ENCODE results near the gene KATNB1. TPM values are rescaled to one million over a fixed set of nuclear protein-coding genes. Genes with fewer than 3 reads are reported as not detected.
"Not testable (repeated sequence)": the region's sequence is repeated elsewhere in the genome, so short reads cannot be mapped to it uniquely, and the experiment has no call there.

The KATNB1 gene
- total RNA-seq, 1 experiment from 2014 or later = 60.4 TPM

- H3K4me3 Mint-ChIP-seq = no peak overlapping the region
- ChIA-PET CTCF (interaction anchor here (0.6 to 10.8 kb wide), 46 partner anchors 9 to 334 kb away, joined by 3 to 120 read pairs (median 5); partner anchors contain the start of genes CFAP20, KATNB1, USB1 and ZNF319), POLR2A (interaction anchor here (0.8 to 1.0 kb wide), 2 partner anchors 19 to 68 kb away, joined by 3 read pairs; no protein-coding TSS in a partner anchor)
- peak; percentile 50 for ATAC-seq
- TF ChIP-seq ETV6 (CRISPR knock-in tag; IDR thresholded peaks at IDR 0.05) (no peak), RORB (CRISPR knock-in tag; IDR thresholded peaks at IDR 0.05) (no peak), AR (CRISPR knock-in tag; IDR thresholded peaks at IDR 0.05) (no peak), NR3C1 (CRISPR knock-in tag; conservative IDR thresholded peaks at IDR 0.05; ENCODE audit: low read depth) (no peak), IRF1 (CRISPR knock-in tag; IDR thresholded peaks at IDR 0.05) (no peak), CBFB (CRISPR knock-in tag; IDR thresholded peaks at IDR 0.05; ENCODE audit: low read depth) (no peak), NFYB (CRISPR knock-in tag; conservative IDR thresholded peaks at IDR 0.05; ENCODE audit: low read depth) (no peak), RELA (CRISPR knock-in tag; IDR thresholded peaks at IDR 0.05; ENCODE audit: borderline replicate concordance) (no peak), TP53 (CRISPR knock-in tag; IDR thresholded peaks at IDR 0.05) (no peak), HMGA2 (CRISPR knock-in tag; IDR thresholded peaks at IDR 0.05) (no peak), ZNF396 (CRISPR knock-in tag; IDR thresholded peaks at IDR 0.05; ENCODE audit: borderline replicate concordance) (no peak), TEAD4 (CRISPR knock-in tag; IDR thresholded peaks at IDR 0.05) (no peak), E2F4 (CRISPR knock-in tag; IDR thresholded peaks at IDR 0.05; ENCODE audit: borderline replicate concordance, low read depth) (no peak), ATF1 (CRISPR knock-in tag; IDR thresholded peaks at IDR 0.05) (no peak), MYBL2 (CRISPR knock-in tag; IDR thresholded peaks at IDR 0.05) (no peak), MAX (CRISPR knock-in tag; IDR thresholded peaks at IDR 0.05) (no peak), SMAD4 (CRISPR knock-in tag; IDR thresholded peaks at IDR 0.05) (no peak)
- H3K36me3 Mint-ChIP-seq = no peaks in the 10 kb centered on the region
- no peak overlapping the region for H3K27ac Mint-ChIP-seq
- no peak for DNase-seq (ENCODE audit: low spot score)
- peaks cover 14% of the 10 kb centered on the region for H3K27me3 Mint-ChIP-seq (ENCODE audit: low read depth)
- H3K9me3 Mint-ChIP-seq = no peaks in the 10 kb centered on the region
- peaks cover 36% of the 10 kb centered on the region for H3K4me1 Mint-ChIP-seq
Observed at GRCh38 chr16:57794849-57795430, 59.4 kb downstream of the KATNB1 start.

- POLR2A ChIA-PET = interaction anchor here (0.7 to 1.0 kb wide), 2 partner anchors 68 to 78 kb away, joined by 3 to 5 read pairs; no protein-coding TSS in a partner anchor
- DNase-seq (ENCODE audit: low spot score) (peak; percentile 74), ATAC-seq (peak; percentile 68)
- TF ChIP-seq CTCF (IDR thresholded peaks at IDR 0.05) (peak; percentile 21; the same call in 1 of the 2 replicates), SP1 (CRISPR knock-in tag; conservative IDR thresholded peaks at IDR 0.05) (0 out of 2 replicates have a peak, but pooled peaks have one; percentile 16), MAX (CRISPR knock-in tag; IDR thresholded peaks at IDR 0.05) (no peak)
- no peak overlapping the region for H3K4me3 Mint-ChIP-seq
- peaks cover 18% of the 10 kb centered on the region for H3K27me3 Mint-ChIP-seq (ENCODE audit: low read depth)
- CTCF ChIA-PET = interaction anchor here (0.6 to 10.8 kb wide), 47 partner anchors 9 to 334 kb away, joined by 3 to 120 read pairs (median 5); partner anchors contain the start of genes CFAP20, KATNB1, USB1 and ZNF319
- H3K9me3 Mint-ChIP-seq = no peaks in the 10 kb centered on the region
- no peaks in the 10 kb centered on the region for H3K36me3 Mint-ChIP-seq
- 0 out of 2 replicates have a peak overlapping the region, but pooled peaks have one; percentile 57 for H3K27ac Mint-ChIP-seq
- peaks cover 40% of the 10 kb centered on the region for H3K4me1 Mint-ChIP-seq
Observed at GRCh38 chr16:57795431-57795878, 59.9 kb downstream of the KATNB1 start.

- Mint-ChIP-seq H3K27me3 (ENCODE audit: low read depth) (peaks cover 24% of the 10 kb centered on the region), H3K4me1 (peaks cover 45% of the 10 kb centered on the region)
- ATAC-seq; H3K4me3 Mint-ChIP-seq; H3K36me3 Mint-ChIP-seq; H3K9me3 Mint-ChIP-seq; DNase-seq (ENCODE audit: low spot score); H3K27ac Mint-ChIP-seq: not testable (repeated sequence)
- POLR2A ChIA-PET = interaction anchor here (0.7 kb wide), 1 partner anchor 78 kb away, joined by 5 read pairs; no protein-coding TSS in a partner anchor
- CTCF ChIA-PET = interaction anchor here (0.9 to 10.8 kb wide), 26 partner anchors 8 to 236 kb away, joined by 3 to 120 read pairs (median 6); partner anchors contain the start of gene KATNB1
Observed at GRCh38 chr16:57796014-57796413, 60.4 kb downstream of the KATNB1 start.
